Liver (tissue), 9 donors: ENCODE data around the gene ZNF891. TPM values are rescaled to one million over a fixed set of nuclear protein-coding genes. Genes with fewer than 3 reads are reported as not detected.

Source experiments
- DNase-seq: peaks from one replicate; pipeline ENCODE4 v3.0.0-alpha.2; 2017; ENCODE audit warnings: low spot score
- H3K27ac ChIP-seq, 2 donors: one replicate each; pipeline ENCODE4 v1.7.0; 2013; ENCODE audit warnings: inconsistent platforms in 2 of 2, low read length in 2 of 2, control low read depth in 1 of 2, low read depth in 1 of 2, mild to moderate bottlenecking in 1 of 2
- H3K27me3 ChIP-seq, 4 donors: one replicate each; pipeline versions ENCODE4 v1.6.1 to v1.7.0; 2013; ENCODE audit warnings: low read length in 3 of 4, inconsistent platforms in 1 of 4, mild to moderate bottlenecking in 1 of 4, moderate library complexity in 1 of 4; ENCODE audit not compliant: control insufficient read depth in 4 of 4, insufficient read depth in 4 of 4
- H3K36me3 ChIP-seq, 4 donors: one replicate each; pipeline versions ENCODE4 v1.6.1 to v1.7.0; 2013; ENCODE audit warnings: low read length in 3 of 4, mild to moderate bottlenecking in 3 of 4, low read depth in 1 of 4, moderate library complexity in 1 of 4; ENCODE audit not compliant: control insufficient read depth in 4 of 4, insufficient read depth in 3 of 4
- H3K4me1 ChIP-seq, 4 donors: one replicate each; pipeline versions ENCODE4 v1.6.1 to v1.7.0; 2013; ENCODE audit warnings: low read length in 3 of 4, mild to moderate bottlenecking in 3 of 4, moderate library complexity in 1 of 4; ENCODE audit not compliant: control insufficient read depth in 4 of 4, insufficient read depth in 4 of 4
- H3K4me3 ChIP-seq, 3 donors: one replicate each; pipeline versions ENCODE4 v1.6.1 to v1.7.0; 2013; ENCODE audit warnings: low read length in 3 of 3, control low read depth in 1 of 3, low read depth in 1 of 3, mild to moderate bottlenecking in 1 of 3
- H3K9ac ChIP-seq, 2 donors: one replicate each; pipeline ENCODE4 v1.7.0; 2013; ENCODE audit warnings: low read length in 2 of 2, mild to moderate bottlenecking in 2 of 2, moderate library complexity in 2 of 2, control low read depth in 1 of 2, low read depth in 1 of 2
- H3K9me3 ChIP-seq, 4 donors: one replicate each; pipeline versions ENCODE4 v1.6.1 to v1.7.0; 2013; ENCODE audit warnings: low read length in 3 of 4; ENCODE audit not compliant: control insufficient read depth in 4 of 4
- EGR1 ChIP-seq, 2 donors: IDR thresholded peaks; 2 replicates each; pipeline ENCODE4 v1.6.1; 2016 to 2018; ENCODE audit warnings: antibody characterized with exemption in 2 of 2, low read depth in 2 of 2
- FOXA1 ChIP-seq: IDR thresholded peaks from 2 replicates; pipeline ENCODE4 v1.6.1; 2016; ENCODE audit warnings: antibody characterized with exemption
- FOXA2 ChIP-seq: IDR thresholded peaks from 2 replicates; pipeline ENCODE4 v1.6.1; 2016; ENCODE audit warnings: antibody characterized with exemption
- GABPA ChIP-seq, 2 donors: IDR thresholded peaks in 1 of 2; conservative IDR thresholded peaks in 1 of 2; 2 replicates each; pipeline ENCODE4 v1.6.1; 2016; ENCODE audit warnings: antibody characterized with exemption in 2 of 2, mild to moderate bottlenecking in 1 of 2, moderate library complexity in 1 of 2
- HNF4A ChIP-seq, 2 donors: conservative IDR thresholded peaks; 2 replicates each; pipeline ENCODE4 v1.6.1; 2016; ENCODE audit warnings: antibody characterized with exemption in 2 of 2, mild to moderate bottlenecking in 2 of 2
- HNF4G ChIP-seq: IDR thresholded peaks from 2 replicates; pipeline ENCODE4 v1.6.1; 2016; ENCODE audit warnings: antibody characterized with exemption
- JUND ChIP-seq, 2 donors: IDR thresholded peaks; 2 replicates each; pipeline ENCODE4 v1.6.1; 2016; ENCODE audit warnings: antibody characterized with exemption in 2 of 2
- NR2F2 ChIP-seq: IDR thresholded peaks from 2 replicates; pipeline ENCODE4 v1.6.1; 2016; ENCODE audit warnings: antibody characterized with exemption
- RAD21 ChIP-seq, 2 donors: IDR thresholded peaks; 2 replicates each; pipeline ENCODE4 v1.6.1; 2016; ENCODE audit warnings: antibody characterized with exemption in 2 of 2, mild to moderate bottlenecking in 2 of 2
- RXRA ChIP-seq, 2 donors: IDR thresholded peaks; 2 replicates each; pipeline ENCODE4 v1.6.1; 2017 to 2018; ENCODE audit warnings: antibody characterized with exemption in 2 of 2, mild to moderate bottlenecking in 1 of 2
- SP1 ChIP-seq: IDR thresholded peaks from 2 replicates; pipeline ENCODE4 v1.6.1; 2018; ENCODE audit warnings: antibody characterized with exemption, mild to moderate bottlenecking
- TAF1 ChIP-seq: conservative IDR thresholded peaks from 2 replicates; pipeline ENCODE4 v1.6.1; 2016; ENCODE audit warnings: antibody characterized with exemption, mild to moderate bottlenecking
- YY1 ChIP-seq: IDR thresholded peaks from 2 replicates; pipeline ENCODE4 v1.6.1; 2016; ENCODE audit warnings: antibody characterized with exemption, mild to moderate bottlenecking
- WGBS: extraction: QIAGEN DNeasy Blood & Tissue Kit; methylation state at CpG from one replicate; pipeline ENCODE4 v1.1.7; 2013; 5-methylcytosine and 5-hydroxymethylcytosine counted together
- polyA plus RNA-seq, 2 donors: library from polyadenylated mRNA; stranded (reverse) in 1 of 2; unstranded in 1 of 2; fragments of 200-250 nt in 1 of 2; fragments of >200 nt in 1 of 2; fragmentation: Nextera tagmentation in 1 of 2; extraction: Ambion mirVana in 1 of 2; gene quantifications; one replicate each; pipeline versions ENCODE4 v1.2.1 to v1.2.3, GENCODE V29; 2013 to 2015
- total RNA-seq, 2 donors: library from RNA; depleted of rRNA; stranded (reverse); fragments of >200 nt; gene quantifications; one replicate each; pipeline ENCODE4 v1.2.3, GENCODE V29; 2014
- TF ChIP-seq, protein P1 (sequence below): IDR thresholded peaks from 2 replicates; pipeline ENCODE4 v1.6.1; 2016; ENCODE audit warnings: antibody characterized with exemption
- TF ChIP-seq, protein P2 (sequence below): IDR thresholded peaks from 2 replicates; pipeline ENCODE4 v1.6.1; 2016; ENCODE audit warnings: antibody characterized with exemption, mild to moderate bottlenecking
- TF ChIP-seq, protein P3 (sequence below): IDR thresholded peaks from 2 replicates; pipeline ENCODE4 v1.6.1; 2016; ENCODE audit warnings: antibody characterized with exemption
- donor health status: healthy.
- donor health status: healthy.
- donor health status: healthy.
- donor health status: healthy.
- donor health status: healthy.

Gene ZNF891
- total RNA-seq (1 to 10 TPM in 1 of 2 donors, under 1 TPM in 1; 0.61 to 1.3 TPM), polyA plus RNA-seq (under 1 TPM; 0.13 to 0.29 TPM)

GRCh38 chr12:133130038-133130807 lies at the start of gene ZNF891, which contains the start of gene ZNF10:
ZNF891 (minus strand) TSS chr12:133130274; CDS start chr12:133121918, 8,356 bp downstream.
ZNF10 (plus strand) TSS chr12:133130627; CDS start chr12:133144493, 13,866 bp downstream.
- Histone ChIP-seq H3K36me3 (peaks cover 2 to 32% (median 21%) of the 10 kb centered on the region in 4 donors), H3K27ac (peak within 1 kb of the TSS; percentile 96 to 98), H3K9me3 (peaks cover 27 to 53% (median 30%) of the 10 kb centered on the region in 4 donors), H3K4me3 (peak within 1 kb of the TSS; percentile 90 to 95 (median 91)), H3K27me3 (no peaks in the 10 kb centered on the region), H3K4me1 (peaks cover 0 to 2% (median 0%) of the 10 kb centered on the region in 4 donors), H3K9ac (peak within 1 kb of the TSS; percentile 72 to 96)
- under 1% methylated on average over 87 of the region's 87 CpGs for WGBS
- peak; percentile 96 for DNase-seq
- TF ChIP-seq TAF1: peak; percentile 35
- no peak for TF ChIP-seq RAD21 (IDR thresholded peaks at IDR 0.05)
- no peak for TF ChIP-seq FOXA2
- TF ChIP-seq FOXA1: peak; percentile 17
- TF ChIP-seq YY1: peak; percentile 77
- TF ChIP-seq, protein P1, sequence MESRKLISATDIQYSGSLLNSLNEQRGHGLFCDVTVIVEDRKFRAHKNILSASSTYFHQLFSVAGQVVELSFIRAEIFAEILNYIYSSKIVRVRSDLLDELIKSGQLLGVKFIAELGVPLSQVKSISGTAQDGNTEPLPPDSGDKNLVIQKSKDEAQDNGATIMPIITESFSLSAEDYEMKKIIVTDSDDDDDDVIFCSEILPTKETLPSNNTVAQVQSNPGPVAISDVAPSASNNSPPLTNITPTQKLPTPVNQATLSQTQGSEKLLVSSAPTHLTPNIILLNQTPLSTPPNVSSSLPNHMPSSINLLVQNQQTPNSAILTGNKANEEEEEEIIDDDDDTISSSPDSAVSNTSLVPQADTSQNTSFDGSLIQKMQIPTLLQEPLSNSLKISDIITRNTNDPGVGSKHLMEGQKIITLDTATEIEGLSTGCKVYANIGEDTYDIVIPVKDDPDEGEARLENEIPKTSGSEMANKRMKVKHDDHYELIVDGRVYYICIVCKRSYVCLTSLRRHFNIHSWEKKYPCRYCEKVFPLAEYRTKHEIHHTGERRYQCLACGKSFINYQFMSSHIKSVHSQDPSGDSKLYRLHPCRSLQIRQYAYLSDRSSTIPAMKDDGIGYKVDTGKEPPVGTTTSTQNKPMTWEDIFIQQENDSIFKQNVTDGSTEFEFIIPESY: no peak
- TF ChIP-seq GABPA (IDR thresholded peaks at IDR 0.05 in 1 of 2, conservative IDR thresholded peaks at IDR 0.05 in 1 of 2): peak in 1 of 2 donors; percentile 62
- no peak for TF ChIP-seq NR2F2
- peak; percentile 35 for TF ChIP-seq SP1
- no peak for TF ChIP-seq HNF4G
- TF ChIP-seq, protein P2, sequence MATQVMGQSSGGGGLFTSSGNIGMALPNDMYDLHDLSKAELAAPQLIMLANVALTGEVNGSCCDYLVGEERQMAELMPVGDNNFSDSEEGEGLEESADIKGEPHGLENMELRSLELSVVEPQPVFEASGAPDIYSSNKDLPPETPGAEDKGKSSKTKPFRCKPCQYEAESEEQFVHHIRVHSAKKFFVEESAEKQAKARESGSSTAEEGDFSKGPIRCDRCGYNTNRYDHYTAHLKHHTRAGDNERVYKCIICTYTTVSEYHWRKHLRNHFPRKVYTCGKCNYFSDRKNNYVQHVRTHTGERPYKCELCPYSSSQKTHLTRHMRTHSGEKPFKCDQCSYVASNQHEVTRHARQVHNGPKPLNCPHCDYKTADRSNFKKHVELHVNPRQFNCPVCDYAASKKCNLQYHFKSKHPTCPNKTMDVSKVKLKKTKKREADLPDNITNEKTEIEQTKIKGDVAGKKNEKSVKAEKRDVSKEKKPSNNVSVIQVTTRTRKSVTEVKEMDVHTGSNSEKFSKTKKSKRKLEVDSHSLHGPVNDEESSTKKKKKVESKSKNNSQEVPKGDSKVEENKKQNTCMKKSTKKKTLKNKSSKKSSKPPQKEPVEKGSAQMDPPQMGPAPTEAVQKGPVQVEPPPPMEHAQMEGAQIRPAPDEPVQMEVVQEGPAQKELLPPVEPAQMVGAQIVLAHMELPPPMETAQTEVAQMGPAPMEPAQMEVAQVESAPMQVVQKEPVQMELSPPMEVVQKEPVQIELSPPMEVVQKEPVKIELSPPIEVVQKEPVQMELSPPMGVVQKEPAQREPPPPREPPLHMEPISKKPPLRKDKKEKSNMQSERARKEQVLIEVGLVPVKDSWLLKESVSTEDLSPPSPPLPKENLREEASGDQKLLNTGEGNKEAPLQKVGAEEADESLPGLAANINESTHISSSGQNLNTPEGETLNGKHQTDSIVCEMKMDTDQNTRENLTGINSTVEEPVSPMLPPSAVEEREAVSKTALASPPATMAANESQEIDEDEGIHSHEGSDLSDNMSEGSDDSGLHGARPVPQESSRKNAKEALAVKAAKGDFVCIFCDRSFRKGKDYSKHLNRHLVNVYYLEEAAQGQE: peak; percentile 62

- Histone ChIP-seq H3K4me3 (no peak overlapping the region), H3K27ac (no peak overlapping the region), H3K27me3 (no peaks in the 10 kb centered on the region), H3K9me3 (peaks cover 27 to 75% (median 37%) of the 10 kb centered on the region in 4 donors), H3K9ac (no peak overlapping the region), H3K4me1 (no peaks in the 10 kb centered on the region), H3K36me3 (peaks cover 0 to 2% (median 0%) of the 10 kb centered on the region in 4 donors)
- TF ChIP-seq FOXA2: no peak
- TF ChIP-seq RXRA (IDR thresholded peaks at IDR 0.05): no peak
- TF ChIP-seq GABPA (IDR thresholded peaks at IDR 0.05 in 1 of 2, conservative IDR thresholded peaks at IDR 0.05 in 1 of 2): no peak
- TF ChIP-seq HNF4G: no peak
- no peak for TF ChIP-seq JUND (IDR thresholded peaks at IDR 0.05)
- TF ChIP-seq, protein P3, sequence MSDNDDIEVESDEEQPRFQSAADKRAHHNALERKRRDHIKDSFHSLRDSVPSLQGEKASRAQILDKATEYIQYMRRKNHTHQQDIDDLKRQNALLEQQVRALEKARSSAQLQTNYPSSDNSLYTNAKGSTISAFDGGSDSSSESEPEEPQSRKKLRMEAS: no peak
- TF ChIP-seq, protein P2: no peak
- TF ChIP-seq, protein P1: no peak
- no peak for TF ChIP-seq EGR1 (IDR thresholded peaks at IDR 0.05; ENCODE audit: low read depth in 2 of 2)
- TF ChIP-seq RAD21 (IDR thresholded peaks at IDR 0.05): no peak
- TF ChIP-seq HNF4A (conservative IDR thresholded peaks at IDR 0.05): no peak
- no peak for TF ChIP-seq SP1
- DNase-seq: no peak
- WGBS: 69% methylated on average over 1 of the region's 1 CpG
Measured at GRCh38 chr12:133174901-133175300, 44.8 kb upstream of the ZNF891 start.
